GM12892 (cell line): ENCODE measurements around the gene LYPD6B.

Experiments
- POLR2A ChIP-seq: IDR thresholded peaks from 2 replicates; pipeline ENCODE4 v1.6.1; 2011; ENCODE audit warnings: low read depth, low read length, control low read depth
- POLR2AphosphoS5 ChIP-seq: IDR thresholded peaks from 2 replicates; pipeline ENCODE4 v1.6.1; 2011; ENCODE audit warnings: low read depth, low read length, control low read depth
- TAF1 ChIP-seq: IDR thresholded peaks from 2 replicates; pipeline ENCODE4 v1.6.1; 2011; ENCODE audit warnings: low read depth, mild to moderate bottlenecking, control low read depth, low read length, borderline replicate concordance

DNA sequence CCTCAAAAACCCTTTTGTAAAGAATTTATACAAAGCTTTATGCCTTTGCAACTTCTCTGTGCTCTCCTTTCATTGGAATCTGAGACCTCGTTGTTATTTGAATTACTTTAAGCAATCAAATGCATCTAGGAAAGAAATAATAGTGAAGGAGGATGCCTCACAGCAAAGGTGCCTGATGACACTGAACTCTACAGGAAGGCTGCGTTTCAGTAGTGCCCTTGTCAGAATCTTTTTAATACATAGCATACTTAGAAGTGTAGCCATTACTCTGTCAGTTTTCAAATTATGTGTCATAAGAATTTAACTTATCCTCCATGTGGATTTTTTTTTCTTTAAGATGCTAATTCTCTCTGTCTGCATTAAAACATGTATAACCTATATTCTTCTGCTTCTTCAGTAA lies 9.6 kb upstream of the LYPD6B start:
- TF ChIP-seq POLR2AphosphoS5: no peak
- TF ChIP-seq POLR2A: no peak
- no peak for TF ChIP-seq TAF1
